ENCODE data around the gene RELB.

DNA sequence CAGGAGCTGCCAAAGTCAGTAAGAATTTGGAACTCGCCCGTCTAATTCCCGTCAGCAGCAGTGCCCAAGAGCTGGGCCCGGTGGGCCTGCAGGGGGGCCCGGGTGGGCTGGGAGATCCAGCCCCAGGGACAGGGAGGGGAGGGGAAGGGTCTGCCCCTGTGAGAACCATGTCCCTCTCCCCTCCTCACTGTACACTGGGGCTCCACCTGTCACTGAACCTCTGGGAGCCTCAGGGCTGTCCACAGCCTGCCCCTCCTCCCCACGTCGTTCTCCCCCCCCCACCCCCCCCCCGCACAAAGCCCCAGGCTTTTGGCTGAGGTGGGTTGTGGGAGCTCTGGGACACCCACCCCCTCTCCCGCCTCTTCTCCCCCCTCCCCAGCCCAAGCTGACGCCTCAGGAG, 66.8 kb downstream of the RELB start:
- no peak for TF ChIP-seq CTCF (IDR thresholded peaks at IDR 0.05)
- no peak for TF ChIP-seq POLR2A (IDR thresholded peaks at IDR 0.05)
